Endothelial cell of umbilical vein (primary cell): Measurements from ENCODE around the gene ASB11. TPM values are rescaled to one million over a fixed set of nuclear protein-coding genes. Genes with fewer than 3 reads are reported as not detected.

Experiments used
- BruUV-seq: library from RNA; stranded (reverse); fragments of 400-500 nt; replicated peaks from 2 replicates; lab custom pipeline; 2021; lab: Mats Ljungman, UMichigan
- CTCF ChIA-PET: fragments of 300-600, 350-600 bp; sonication (Branson Sonifier 250); formaldehyde crosslinking; loops from one replicate; lab custom pipeline; 2021; ENCODE audit warnings: antibody characterized with exemption, inconsistent platforms; lab: Charles Lee
- POLR2A ChIA-PET: fragments of 300-600, 350-600 bp; sonication (Branson Sonifier 250); formaldehyde crosslinking; loops from one replicate; lab custom pipeline; 2021; ENCODE audit warnings: antibody characterized with exemption, inconsistent platforms; lab: Charles Lee
- DNase-seq: peaks from one replicate; pipeline ENCODE4 v3.0.0-alpha.2; 2011; ENCODE audit warnings: low read depth, low spot score
- FAIRE-seq: peaks from 2 replicates; lab custom pipeline; 2011; peaks lifted over from hg19 to GRCh38; lab: Jason Lieb, UNC
- H2AFZ ChIP-seq: 2 replicates; pipeline ENCODE4 v1.6.0; 2012; ENCODE audit warnings: low read depth, low read length, control low read depth, inconsistent platforms
- H3K27ac ChIP-seq: 2 replicates; pipeline ENCODE4 v1.5.1; 2011; ENCODE audit warnings: low read depth, mild to moderate bottlenecking, control low read depth, low read length, moderate library complexity; ENCODE audit not compliant: insufficient read depth
- H3K27me3 ChIP-seq, 2 experiments: 2 replicates each; pipeline versions ENCODE4 v1.6.0 to v1.6.1; 2011; ENCODE audit warnings: low read length in 2 of 2, mixed read lengths in 1 of 2; ENCODE audit not compliant: control insufficient read depth in 2 of 2, insufficient read depth in 2 of 2
- H3K36me3 ChIP-seq, 2 experiments: 2 replicates in 1 of 2; 3 replicates in 1 of 2; pipeline ENCODE4 v1.5.1; 2011; ENCODE audit warnings: low read length in 2 of 2, mild to moderate bottlenecking in 1 of 2, moderate library complexity in 1 of 2; ENCODE audit not compliant: control insufficient read depth in 2 of 2, insufficient read depth in 2 of 2; ENCODE audit errors: extremely low read depth in 1 of 2
- H3K4me1 ChIP-seq: 3 replicates; pipeline ENCODE4 v1.5.1; 2011; ENCODE audit warnings: mild to moderate bottlenecking, low read length; ENCODE audit not compliant: control insufficient read depth, insufficient read depth; ENCODE audit errors: extremely low read depth
- H3K4me2 ChIP-seq: 2 replicates; pipeline ENCODE4 v1.6.1; 2011; ENCODE audit warnings: low read length, control low read depth, mixed read lengths; ENCODE audit not compliant: insufficient read depth
- H3K4me3 ChIP-seq, 3 experiments: fragments of 200-600 bp in 1 of 3; sonication (generic), shearing (Covaris generic) in 1 of 3; replicated peaks in 1 of 3; 2 replicates each; pipeline ENCODE4 v1.5.1; 2011 to 2016; ENCODE audit warnings: control low read depth in 3 of 3, low read length in 3 of 3, mild to moderate bottlenecking in 2 of 3, inconsistent platforms in 1 of 3, low read depth in 1 of 3, moderate library complexity in 1 of 3; ENCODE audit not compliant: insufficient read depth in 1 of 3
- H3K79me2 ChIP-seq: 2 replicates; pipeline ENCODE4 v1.6.0; 2012; ENCODE audit warnings: low read length, inconsistent platforms; ENCODE audit not compliant: control insufficient read depth, insufficient read depth
- H3K9ac ChIP-seq: replicated peaks from 2 replicates; pipeline ENCODE3; 2011; ENCODE audit warnings: low read length, control low read depth; ENCODE audit not compliant: insufficient read depth; ENCODE audit errors: extremely low read depth
- H3K9me1 ChIP-seq: replicated peaks from 3 replicates; pipeline ENCODE4 v1.6.0; 2011; ENCODE audit warnings: mild to moderate bottlenecking, low read length; ENCODE audit not compliant: control insufficient read depth, insufficient read depth; ENCODE audit errors: extremely low read depth
- H3K9me3 ChIP-seq: replicated peaks from 2 replicates; pipeline ENCODE4 v1.5.1; 2012; ENCODE audit warnings: low read length, inconsistent platforms; ENCODE audit not compliant: control insufficient read depth, insufficient read depth
- H4K20me1 ChIP-seq: replicated peaks from 2 replicates; pipeline ENCODE3; 2011; ENCODE audit warnings: mild to moderate bottlenecking, low read length; ENCODE audit not compliant: control insufficient read depth, insufficient read depth; ENCODE audit errors: extremely low read depth
- CTCF ChIP-seq, 2 donors: IDR thresholded peaks; 1 replicate in 1 of 2; 2 replicates in 1 of 2; pipeline ENCODE4 v1.5.1; 2011; ENCODE audit warnings: low read length in 2 of 2, mild to moderate bottlenecking in 2 of 2, moderate library complexity in 2 of 2, control low read depth in 1 of 2, inconsistent platforms in 1 of 2, low read depth in 1 of 2; ENCODE audit not compliant: insufficient read depth in 1 of 2; ENCODE audit errors: extremely low read depth in 1 of 2
- EZH2 ChIP-seq: IDR thresholded peaks from 2 replicates; pipeline ENCODE4 v1.6.1; 2012; ENCODE audit warnings: borderline replicate concordance, low read depth, mild to moderate bottlenecking, moderate library complexity, low read length, inconsistent platforms; ENCODE audit not compliant: severe bottlenecking
- FOS ChIP-seq: IDR thresholded peaks from 2 replicates; pipeline ENCODE4 v1.6.1; 2011; ENCODE audit warnings: mild to moderate bottlenecking, low read length, moderate library complexity, borderline replicate concordance; ENCODE audit not compliant: insufficient read depth
- GATA2 ChIP-seq: IDR thresholded peaks from 2 replicates; pipeline ENCODE4 v1.7.0; 2011; ENCODE audit warnings: low read depth, mild to moderate bottlenecking, moderate library complexity, mixed read lengths, low read length; ENCODE audit not compliant: insufficient read length, insufficient read depth
- JUN ChIP-seq: IDR thresholded peaks from 2 replicates; pipeline ENCODE4 v1.6.1; 2011; ENCODE audit warnings: borderline replicate concordance, low read depth; ENCODE audit not compliant: insufficient read length, insufficient read depth
- MAX ChIP-seq: IDR thresholded peaks from 2 replicates; pipeline ENCODE4 v1.6.1; 2011; ENCODE audit not compliant: insufficient read depth, insufficient read length
- MYC ChIP-seq: IDR thresholded peaks from one replicate; pipeline ENCODE4 v1.6.1; 2011; ENCODE audit warnings: mild to moderate bottlenecking, low read depth, low read length
- POLR2A ChIP-seq: IDR thresholded peaks from 2 replicates; pipeline ENCODE4 v1.6.1; 2012; ENCODE audit warnings: low read depth, mild to moderate bottlenecking, control low read depth, low read length
- POLR2AphosphoS5 ChIP-seq: IDR thresholded peaks from 2 replicates; pipeline ENCODE4 v1.6.1; 2012; ENCODE audit warnings: low read depth, mild to moderate bottlenecking, control low read depth, low read length, moderate library complexity; ENCODE audit not compliant: insufficient read depth
- dilution Hi-C: fragments of 300-500 bp; cut with MboI; formaldehyde crosslinking; loops from one replicate; pipeline ENCODE4 v1.15.0; 2019; ENCODE audit warnings: low sequenced_read_pairs; ENCODE audit not compliant: extremely low pct_ligation_motif_present
- intact Hi-C: fragments of 100-400 bp; cut with micrococcal nuclease; formaldehyde crosslinking; loops from one replicate; pipeline ENCODE4 v1.10.0; 2022
- polyA plus RNA-seq, 4 experiments: library from polyadenylated mRNA; depleted of rRNA in 3 of 4; stranded (reverse) in 3 of 4; unstranded in 1 of 4; fragments of >200 nt; gene quantifications; 2 replicates each; pipeline versions ENCODE4 v1.2.1 to v1.2.3, GENCODE V29; 2011 to 2012; ENCODE audit warnings: missing spikeins in 1 of 4
- total RNA-seq: library from RNA; stranded (reverse); gene quantifications from 2 replicates; pipeline ENCODE4 v1.2.3, GENCODE V29; 2021

ASB11 gene
- total and polyA plus RNA-seq, 2 donors (not counting 3 experiments of a cell fraction or from before 2014, with no cell fraction given) = 0.06 to 0.15 TPM

GRCh38 chrX:15311119-15311518 is 4.3 kb downstream of the ASB11 start:
- ChIA-PET CTCF (interaction anchor here (1.0 kb wide), 1 partner anchor 11 kb away, joined by 3 read pairs; no protein-coding TSS in a partner anchor), POLR2A (no interaction called here)
- Histone ChIP-seq H2AFZ (no peak overlapping the region), H3K27ac (no peak overlapping the region), H3K9me3 (no peaks in the 10 kb centered on the region), H3K4me3 (no peak overlapping the region), H4K20me1 (no peaks in the 10 kb centered on the region), H3K4me2 (no peak overlapping the region), H3K9me1 (no peaks in the 10 kb centered on the region), H3K9ac (no peak overlapping the region), H3K4me1 (peaks cover 6% of the 10 kb centered on the region), H3K27me3 (no peaks in the 10 kb centered on the region), H3K36me3 (no peaks in the 10 kb centered on the region), H3K79me2 (no peaks in the 10 kb centered on the region)
- intact Hi-C loops (no loop called here), dilution Hi-C loops (no loop called here)
- BruUV-seq = no TSS peak
- TF ChIP-seq POLR2A (no peak), POLR2AphosphoS5 (no peak), GATA2 (no peak), CTCF (IDR thresholded peaks at IDR 0.05; ENCODE audit: extremely low read depth in 1 of 2, insufficient read depth in 1 of 2, low read depth in 1 of 2, low read length in 2 of 2) (no peak), JUN (no peak), EZH2 (no peak), MYC (no peak), FOS (no peak), MAX (no peak)
- no peak for FAIRE-seq
- no peak for DNase-seq
